HepG2 (cell line): Measurements from ENCODE around the gene SETD5. TPM values are rescaled to one million over a fixed set of nuclear protein-coding genes. Genes with fewer than 3 reads are reported as not detected.

ENCODE experiments used
- ATAC-seq: fragments of 200-7000 bp; cut with Tn5 transposase; 3 replicates; pipeline ENCODE4 v1.9.1; 2020; ENCODE audit warnings: mild to moderate bottlenecking, moderate library complexity
- BruUV-seq: library from RNA; stranded (reverse); fragments of 400-500 nt; replicated peaks from 2 replicates; lab custom pipeline; 2021; lab: Mats Ljungman, UMichigan
- CTCF ChIA-PET: fragments of 300-600 bp; formaldehyde crosslinking; extraction: SDS; loops from one replicate; lab custom pipeline; 2021; ENCODE audit warnings: low total read pairs, inconsistent platforms, low intra/inter-chr PET ratio; lab: Yijun Ruan, JAX
- POLR2A ChIA-PET: fragments of 350-600 bp; sonication (Branson Sonifier 250); formaldehyde crosslinking; loops from one replicate; lab custom pipeline; 2020; ENCODE audit warnings: antibody characterized with exemption, inconsistent platforms; lab: Yijun Ruan, JAX
- DNase-seq: peaks from one replicate; pipeline ENCODE4 v3.0.0-alpha.2; 2015; ENCODE audit warnings: low spot score
- FAIRE-seq: peaks from 3 replicates; lab custom pipeline; 2011; peaks lifted over from hg19 to GRCh38; lab: Jason Lieb, UNC
- H2AFZ ChIP-seq: one replicate; pipeline ENCODE4 v1.6.1; 2011; ENCODE audit warnings: low read length, inconsistent platforms
- H3K27ac ChIP-seq: fragments of 300-600 bp; 3 replicates; pipeline ENCODE4 v1.8.0; 2011; ENCODE audit warnings: mixed run types, mild to moderate bottlenecking, mixed read lengths, low read length, inconsistent platforms; ENCODE audit not compliant: insufficient read depth; ENCODE audit errors: extremely low read length
- H3K27me3 ChIP-seq, 2 experiments: fragments of 200-600 bp in 1 of 2; 2 replicates in 1 of 2; 3 replicates in 1 of 2; pipeline versions ENCODE4 v1.6.0 to v1.8.0; 2011; ENCODE audit warnings: low read length in 2 of 2, mild to moderate bottlenecking in 2 of 2, moderate library complexity in 2 of 2, inconsistent platforms in 1 of 2; ENCODE audit not compliant: insufficient read depth in 2 of 2, control insufficient read depth in 1 of 2
- H3K36me3 ChIP-seq, 2 experiments: fragments of 200-600 bp in 1 of 2; replicated peaks in 1 of 2; 2 replicates in 1 of 2; 3 replicates in 1 of 2; pipeline versions ENCODE4 v1.5.1 to v1.8.0; 2011; ENCODE audit warnings: low read length in 2 of 2, inconsistent platforms in 1 of 2; ENCODE audit not compliant: insufficient read depth in 2 of 2, control insufficient read depth in 1 of 2
- H3K4me1 ChIP-seq: 2 replicates; pipeline ENCODE4 v1.5.1; 2012; ENCODE audit warnings: low read length, inconsistent platforms; ENCODE audit not compliant: insufficient read depth
- H3K4me2 ChIP-seq: 2 replicates; pipeline ENCODE4 v1.6.0; 2011; ENCODE audit warnings: low read depth, low read length, inconsistent platforms
- H3K4me3 ChIP-seq, 3 experiments: fragments of 200-600 bp in 1 of 3; sonication (generic), shearing (Covaris generic) in 1 of 3; replicated peaks in 1 of 3; 2 replicates each; pipeline ENCODE4 v1.5.1; 2011 to 2016; ENCODE audit warnings: low read length in 3 of 3, inconsistent platforms in 2 of 3, low read depth in 2 of 3, mild to moderate bottlenecking in 2 of 3, control low read depth in 1 of 3, mixed read lengths in 1 of 3; ENCODE audit not compliant: insufficient read depth in 1 of 3
- H3K79me2 ChIP-seq: one replicate; pipeline ENCODE4 v1.6.1; 2011; ENCODE audit warnings: low read length, inconsistent platforms; ENCODE audit not compliant: insufficient read depth
- H3K9ac ChIP-seq: 2 replicates; pipeline ENCODE4 v1.6.0; 2011; ENCODE audit warnings: mild to moderate bottlenecking, low read depth, low read length, inconsistent platforms; ENCODE audit not compliant: insufficient read depth
- H3K9me3 ChIP-seq: 2 replicates; pipeline ENCODE4 v1.5.1; 2012; ENCODE audit warnings: mild to moderate bottlenecking, low read length
- H4K20me1 ChIP-seq: 2 replicates; pipeline ENCODE4 v1.6.0; 2011; ENCODE audit warnings: inconsistent platforms, mild to moderate bottlenecking, low read length, moderate library complexity; ENCODE audit not compliant: insufficient read depth
- MEIS2 ChIP-seq: sonication (generic); formaldehyde crosslinking; IDR thresholded peaks from 2 replicates; pipeline ENCODE4 v1.9.0; 2021; ENCODE audit warnings: mild to moderate bottlenecking, missing genetic modification reagents
- NCOA1 ChIP-seq: sonication (generic); formaldehyde crosslinking; IDR thresholded peaks from 2 replicates; pipeline ENCODE4 v1.9.0; 2021; ENCODE audit warnings: missing genetic modification reagents
- NR0B2 ChIP-seq: sonication (generic); formaldehyde crosslinking; IDR thresholded peaks from 2 replicates; pipeline ENCODE4 v1.4.0; 2020; ENCODE audit warnings: mild to moderate bottlenecking, missing genetic modification reagents
- RBM22 ChIP-seq: fragments of 200-400 bp; formaldehyde crosslinking; optimal IDR thresholded peaks from 2 replicates; pipeline ENCODE3; 2017; ENCODE audit warnings: mild to moderate bottlenecking, low read length, moderate library complexity
- SOX13 ChIP-seq, 3 experiments: fragments of 450-650 bp in 1 of 3; sonication (generic) in 1 of 3; formaldehyde crosslinking in 1 of 3; IDR thresholded peaks in 2 of 3; conservative IDR thresholded peaks in 1 of 3; 2 replicates each; pipeline versions ENCODE4 v1.5.0 to v1.6.1; 2016 to 2020; ENCODE audit warnings: antibody characterized with exemption in 1 of 3, mild to moderate bottlenecking in 1 of 3, missing compliant biosample characterization in 1 of 3, missing genetic modification reagents in 1 of 3, moderate library complexity in 1 of 3
- ZMYM3 ChIP-seq: sonication (generic); formaldehyde crosslinking; IDR thresholded peaks from 2 replicates; pipeline ENCODE4 v1.5.1; 2020; ENCODE audit warnings: mild to moderate bottlenecking, missing genetic modification reagents
- ZNF263 ChIP-seq: sonication (generic); formaldehyde crosslinking; IDR thresholded peaks from 2 replicates; pipeline ENCODE4 v1.4.0; 2020; ENCODE audit warnings: missing genetic modification reagents
- ZNF329 ChIP-seq: sonication (generic); formaldehyde crosslinking; IDR thresholded peaks from 2 replicates; pipeline ENCODE4 v1.9.0; 2021; ENCODE audit warnings: low read depth, mild to moderate bottlenecking, missing genetic modification reagents
- ZNF770 ChIP-seq: sonication (generic); formaldehyde crosslinking; IDR thresholded peaks from 2 replicates; pipeline ENCODE4 v1.5.0; 2020; ENCODE audit warnings: mild to moderate bottlenecking, missing genetic modification reagents
- WGBS: methylation state at CpG from one replicate; pipeline ENCODE4 v1.1.6; 2017; ENCODE audit warnings: low lambda C conversion rate; 5-methylcytosine and 5-hydroxymethylcytosine counted together
- in situ Hi-C: cut with HindIII; loops from 2 replicates; pipeline ENCODE4 v1.10.0; 2017; ENCODE audit warnings: low pct_unique_long_range_greater_than_20kb; ENCODE audit not compliant: extremely low pct_ligation_motif_present
- intact Hi-C: fragments of 100-400 bp; cut with micrococcal nuclease; formaldehyde crosslinking; loops from one replicate; pipeline ENCODE4 v1.10.0; 2022; ENCODE audit not compliant: unreplicated experiment
- polyA plus RNA-seq, 8 experiments: library from polyadenylated mRNA; depleted of rRNA in 3 of 8; stranded (reverse) in 7 of 8; unstranded in 1 of 8; fragments of >200 nt; fragmentation: Illumina TruSeq in 4 of 8; extraction: Trizol in 4 of 8; gene quantifications; 2 replicates each; pipeline versions ENCODE4 v1.2.1 to v1.2.3, GENCODE V29; 2011 to 2016; ENCODE audit warnings: low read depth in 4 of 8, missing spikeins in 1 of 8, mixed read lengths in 1 of 8; ENCODE audit not compliant: insufficient read depth in 1 of 8
- total RNA-seq, 5 experiments: library from RNA; depleted of rRNA; stranded (reverse); fragments of >200 nt; fragmentation: Illumina TruSeq; extraction: Trizol; gene quantifications; 2 replicates each; pipeline ENCODE4 v1.2.3, GENCODE V29; 2016; ENCODE audit warnings: low read depth in 1 of 5
- TF ChIP-seq, protein P1 (sequence below): sonication (generic); formaldehyde crosslinking; IDR thresholded peaks from 2 replicates; pipeline ENCODE4 v1.9.0; 2022; ENCODE audit warnings: missing genetic modification reagents, mild to moderate bottlenecking, borderline replicate concordance
- TF ChIP-seq, protein P2 (sequence below): sonication (generic); formaldehyde crosslinking; IDR thresholded peaks from 2 replicates; pipeline ENCODE4 v1.4.0; 2020; ENCODE audit warnings: missing genetic modification reagents, mild to moderate bottlenecking, borderline replicate concordance

SETD5 gene
- total and polyA plus RNA-seq, 2 of the 13 experiments (the other 11 are each of a cell fraction or from before 2014, with no cell fraction given): 46.8 to 95.8 TPM

DNA sequence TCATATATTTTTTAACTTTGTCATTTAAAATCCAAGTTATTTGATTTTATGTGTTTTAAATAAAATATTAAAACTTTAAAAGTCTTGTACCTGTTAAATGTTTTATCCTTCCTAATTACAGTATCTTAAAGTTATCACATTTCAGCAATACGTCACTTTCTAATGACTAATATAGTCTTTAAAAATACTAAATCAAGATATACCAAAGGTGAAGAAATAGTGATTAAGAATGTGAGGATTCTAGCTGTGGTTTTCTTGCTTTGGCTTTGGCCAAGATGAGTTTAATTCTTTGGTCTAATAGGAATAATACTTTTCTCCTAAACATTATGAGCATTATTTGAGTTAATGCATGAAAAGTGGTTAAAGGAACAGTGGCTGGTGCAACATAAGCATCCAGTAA, 13.9 kb downstream of the SETD5 start:
- Histone ChIP-seq H3K4me1 (peaks cover 99% of the 10 kb centered on the region), H4K20me1 (peaks cover 95% of the 10 kb centered on the region)
- intact Hi-C loops: no loop called here

DNA sequence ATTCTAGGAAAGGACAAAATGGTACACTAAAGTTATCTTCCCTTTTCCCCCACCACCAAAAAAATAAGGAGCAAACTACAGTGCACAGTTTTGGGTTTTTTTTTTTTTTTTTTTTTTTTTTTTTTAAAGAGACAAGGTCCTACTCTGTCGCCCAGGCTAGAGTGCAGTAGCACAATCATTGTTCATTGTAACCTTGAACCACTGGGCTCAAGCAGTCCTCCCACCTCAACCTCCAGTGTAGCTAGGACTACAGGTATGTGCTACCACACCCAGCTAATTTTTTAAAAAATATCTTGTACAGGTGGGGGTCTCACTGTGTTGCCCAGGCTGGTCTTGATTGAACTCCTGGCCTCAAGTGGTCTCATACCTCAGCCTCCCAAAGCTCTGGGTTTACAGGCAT, 14.9 kb downstream of the SETD5 start:
- Histone ChIP-seq H3K4me3 (no peak overlapping the region), H3K4me2 (peak overlapping the region; percentile 28; the same call in 1 of the 2 replicates), H3K79me2 (peaks cover 100% of the 10 kb centered on the region), H4K20me1 (peaks cover 90% of the 10 kb centered on the region), H3K9ac (no peak overlapping the region), H3K4me1 (peaks cover 99% of the 10 kb centered on the region), H2AFZ (no peak overlapping the region), H3K36me3 (peaks cover 0 to 18% of the 10 kb centered on the region in 2 experiments; a peak in 3 of 5 replicates), H3K27me3 (no peaks in the 10 kb centered on the region), H3K9me3 (no peaks in the 10 kb centered on the region), H3K27ac (peak overlapping the region; percentile 24)
- BruUV-seq: no TSS peak
- intact Hi-C loops: no loop called here
- ChIA-PET POLR2A (interaction anchor here (1.1 to 3.5 kb wide), 3 partner anchors 10 to 16 kb away, joined by 4 to 25 read pairs (median 4); partner anchors contain the start of gene SETD5), CTCF (no interaction called here)
- DNase-seq: no peak
- WGBS: 43% methylated on average over 1 of the region's 1 CpG
- in situ Hi-C loops: no loop called here
- ATAC-seq: peak; percentile 76
- no peak for FAIRE-seq
- TF ChIP-seq NCOA1 (CRISPR knock-in tag): no peak
- TF ChIP-seq SOX13 (IDR thresholded peaks at IDR 0.05): no peak
- 0 out of 4 replicates have a peak, but pooled peaks of 1 of the 2 experiments have one; percentile 15 for TF ChIP-seq SOX13 (CRISPR knock-in tag; conservative IDR thresholded peaks at IDR 0.05 in 1 of 2, IDR thresholded peaks at IDR 0.05 in 1 of 2)
- TF ChIP-seq ZMYM3 (CRISPR knock-in tag): peak; percentile 45; the same call in 1 of the 2 replicates
- peak; percentile 15; the same call in 1 of the 2 replicates for TF ChIP-seq ZNF263 (CRISPR knock-in tag)
- peak; percentile 25 for TF ChIP-seq RBM22
- TF ChIP-seq, protein P1, sequence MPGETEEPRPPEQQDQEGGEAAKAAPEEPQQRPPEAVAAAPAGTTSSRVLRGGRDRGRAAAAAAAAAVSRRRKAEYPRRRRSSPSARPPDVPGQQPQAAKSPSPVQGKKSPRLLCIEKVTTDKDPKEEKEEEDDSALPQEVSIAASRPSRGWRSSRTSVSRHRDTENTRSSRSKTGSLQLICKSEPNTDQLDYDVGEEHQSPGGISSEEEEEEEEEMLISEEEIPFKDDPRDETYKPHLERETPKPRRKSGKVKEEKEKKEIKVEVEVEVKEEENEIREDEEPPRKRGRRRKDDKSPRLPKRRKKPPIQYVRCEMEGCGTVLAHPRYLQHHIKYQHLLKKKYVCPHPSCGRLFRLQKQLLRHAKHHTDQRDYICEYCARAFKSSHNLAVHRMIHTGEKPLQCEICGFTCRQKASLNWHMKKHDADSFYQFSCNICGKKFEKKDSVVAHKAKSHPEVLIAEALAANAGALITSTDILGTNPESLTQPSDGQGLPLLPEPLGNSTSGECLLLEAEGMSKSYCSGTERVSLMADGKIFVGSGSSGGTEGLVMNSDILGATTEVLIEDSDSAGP (CRISPR knock-in tag): peak; percentile 67
- TF ChIP-seq MEIS2 (CRISPR knock-in tag): no peak
- TF ChIP-seq, protein P2, sequence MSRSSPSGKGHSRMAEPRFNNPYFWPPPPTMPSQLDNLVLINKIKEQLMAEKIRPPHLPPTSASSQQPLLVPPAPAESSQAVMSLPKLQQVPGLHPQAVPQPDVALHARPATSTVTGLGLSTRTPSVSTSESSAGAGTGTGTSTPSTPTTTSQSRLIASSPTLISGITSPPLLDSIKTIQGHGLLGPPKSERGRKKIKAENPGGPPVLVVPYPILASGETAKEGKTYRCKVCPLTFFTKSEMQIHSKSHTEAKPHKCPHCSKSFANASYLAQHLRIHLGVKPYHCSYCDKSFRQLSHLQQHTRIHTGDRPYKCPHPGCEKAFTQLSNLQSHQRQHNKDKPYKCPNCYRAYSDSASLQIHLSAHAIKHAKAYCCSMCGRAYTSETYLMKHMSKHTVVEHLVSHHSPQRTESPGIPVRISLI (CRISPR knock-in tag): peak; percentile 85
- peak; percentile 55; the same call in 1 of the 2 replicates for TF ChIP-seq ZNF770 (CRISPR knock-in tag)

More for the DNA sequence above, 13.9 kb downstream of the SETD5 start:
- ChIA-PET CTCF (no interaction called here), POLR2A (interaction anchor here (1.2 to 3.5 kb wide), 3 partner anchors 11 to 15 kb away, joined by 4 to 25 read pairs (median 5); partner anchors contain the start of gene SETD5)
- DNase-seq (no peak), ATAC-seq (no peak), FAIRE-seq (no peak)
- H3K4me3 ChIP-seq: no peak overlapping the region
- H3K27me3 ChIP-seq: no peaks in the 10 kb centered on the region
- peak overlapping the region; percentile 28 for H3K4me2 ChIP-seq
- H3K9ac ChIP-seq: no peak overlapping the region
- no peak for TF ChIP-seq ZNF329 (CRISPR knock-in tag)
- TF ChIP-seq NR0B2 (CRISPR knock-in tag): no peak
- no TSS peak for BruUV-seq
- H3K79me2 ChIP-seq: peaks cover 99% of the 10 kb centered on the region
- in situ Hi-C loops: no loop called here
- peaks cover 0 to 13% of the 10 kb centered on the region in 2 experiments; a peak in 2 of 5 replicates for H3K36me3 ChIP-seq
- 98% methylated on average over 1 of the region's 1 CpG for WGBS
- H3K27ac ChIP-seq: no peak overlapping the region
- no peaks in the 10 kb centered on the region for H3K9me3 ChIP-seq
- H2AFZ ChIP-seq: no peak overlapping the region
